Gastrocnemius medialis (tissue), 4 donors: ENCODE data around the gene PRSS56.

ENCODE experiments used
- CTCF ChIP-seq, 5 experiments: fragments of 450-650 bp in 3 of 5; fragments of 200-600 bp in 2 of 5; sonication (generic) in 2 of 5; IDR thresholded peaks in 4 of 5; conservative IDR thresholded peaks in 1 of 5; 1 replicate in 4 of 5; 2 replicates in 1 of 5; pipeline ENCODE4 v1.5.1; 2016 to 2019; ENCODE audit warnings: antibody characterized with exemption in 5 of 5, mild to moderate bottlenecking in 3 of 5, moderate library complexity in 3 of 5
- POLR2A ChIP-seq, 2 donors: fragments of 450-650 bp; IDR thresholded peaks; one replicate each; pipeline ENCODE4 v1.6.1; 2017; ENCODE audit warnings: antibody characterized with exemption in 2 of 2, mild to moderate bottlenecking in 2 of 2, moderate library complexity in 2 of 2

GRCh38 chr2:232573042-232573441 is 52.9 kb downstream of the PRSS56 start:
- TF ChIP-seq CTCF (IDR thresholded peaks at IDR 0.05 in 4 of 5, conservative IDR thresholded peaks at IDR 0.05 in 1 of 5) (no peak), POLR2A (IDR thresholded peaks at IDR 0.05) (no peak)
